ENCODE results near the gene ST3GAL5. TPM values are rescaled to one million over a fixed set of nuclear protein-coding genes. Genes with fewer than 3 reads are reported as not detected.

Gene ST3GAL5
- total and polyA plus RNA-seq, 9 donors = 25.9 to 37.5 (median 32.8) TPM

- Histone ChIP-seq H3K4me1 (ENCODE audit: control insufficient read depth, insufficient read depth, low read length) (no peaks in the 10 kb centered on the region), H3K4me3 (ENCODE audit: low read length) (no peak overlapping the region), H3K27ac (ENCODE audit: low read length) (no peak overlapping the region), H3K27me3 (ENCODE audit: control insufficient read depth, insufficient read depth, low read length) (no peaks in the 10 kb centered on the region), H3K9me3 (replicated peaks; ENCODE audit: control insufficient read depth, low read depth, low read length) (no peaks in the 10 kb centered on the region), H3K36me3 (ENCODE audit: control insufficient read depth, insufficient read depth, low read length) (peaks cover 4% of the 10 kb centered on the region)
- WGBS (ENCODE audit: insufficient coverage) = no CpG with 5 or more reads among the region's 3 CpGs
- no peak for DNase-seq
Observed at GRCh38 chr2:85917887-85918795, 29.4 kb upstream of the ST3GAL5 start.

GRCh38 chr2:85915606-85916303 lies 27.0 kb upstream of the ST3GAL5 start:
- H3K4me1 ChIP-seq (ENCODE audit: control insufficient read depth, insufficient read depth, low read length) = no peaks in the 10 kb centered on the region

GRCh38 chr2:85914922-85915321 lies 26.1 kb upstream of the ST3GAL5 start:
- Histone ChIP-seq H3K36me3 (ENCODE audit: control insufficient read depth, insufficient read depth, low read length) (peaks cover 4% of the 10 kb centered on the region), H3K27me3 (ENCODE audit: control insufficient read depth, insufficient read depth, low read length) (no peaks in the 10 kb centered on the region), H3K9me3 (replicated peaks; ENCODE audit: control insufficient read depth, low read depth, low read length) (no peaks in the 10 kb centered on the region), H3K4me3 (ENCODE audit: low read length) (no peak overlapping the region), H3K4me1 (ENCODE audit: control insufficient read depth, insufficient read depth, low read length) (no peaks in the 10 kb centered on the region), H3K27ac (ENCODE audit: low read length) (peak overlapping the region; percentile 3)
- no peak for DNase-seq
- 56% methylated on average over 2 of the region's 2 CpGs for WGBS (ENCODE audit: insufficient coverage)

More at GRCh38 chr2:85915606-85916303, 27.0 kb upstream of the ST3GAL5 start:
- Histone ChIP-seq H3K4me3 (ENCODE audit: low read length) (no peak overlapping the region), H3K36me3 (ENCODE audit: control insufficient read depth, insufficient read depth, low read length) (peaks cover 4% of the 10 kb centered on the region), H3K27me3 (ENCODE audit: control insufficient read depth, insufficient read depth, low read length) (no peaks in the 10 kb centered on the region), H3K27ac (ENCODE audit: low read length) (no peak overlapping the region), H3K9me3 (replicated peaks; ENCODE audit: control insufficient read depth, low read depth, low read length) (no peaks in the 10 kb centered on the region)
- peak; percentile 42 for DNase-seq
- WGBS (ENCODE audit: insufficient coverage) = no CpG with 5 or more reads among the region's 3 CpGs

- 92% methylated on average over 2 of the region's 4 CpGs for WGBS (ENCODE audit: insufficient coverage)
- Histone ChIP-seq H3K27me3 (ENCODE audit: control insufficient read depth, insufficient read depth, low read length) (no peaks in the 10 kb centered on the region), H3K36me3 (ENCODE audit: control insufficient read depth, insufficient read depth, low read length) (peaks cover 4% of the 10 kb centered on the region), H3K4me1 (ENCODE audit: control insufficient read depth, insufficient read depth, low read length) (no peaks in the 10 kb centered on the region), H3K4me3 (ENCODE audit: low read length) (no peak overlapping the region), H3K27ac (ENCODE audit: low read length) (no peak overlapping the region), H3K9me3 (replicated peaks; ENCODE audit: control insufficient read depth, low read depth, low read length) (no peaks in the 10 kb centered on the region)
- DNase-seq = no peak
Observed at GRCh38 chr2:85913884-85914881, 25.4 kb upstream of the ST3GAL5 start.

GRCh38 chr2:85911814-85912692 lies 23.3 kb upstream of the ST3GAL5 start:
- Histone ChIP-seq H3K27me3 (ENCODE audit: control insufficient read depth, insufficient read depth, low read length) (no peaks in the 10 kb centered on the region), H3K36me3 (ENCODE audit: control insufficient read depth, insufficient read depth, low read length) (peaks cover 4% of the 10 kb centered on the region), H3K4me1 (ENCODE audit: control insufficient read depth, insufficient read depth, low read length) (no peaks in the 10 kb centered on the region), H3K4me3 (ENCODE audit: low read length) (no peak overlapping the region), H3K27ac (ENCODE audit: low read length) (no peak overlapping the region), H3K9me3 (replicated peaks; ENCODE audit: control insufficient read depth, low read depth, low read length) (no peaks in the 10 kb centered on the region)
- 58% methylated on average over 4 of the region's 9 CpGs for WGBS (ENCODE audit: insufficient coverage)
- DNase-seq = no peak

- Histone ChIP-seq H3K27me3 (ENCODE audit: control insufficient read depth, insufficient read depth, low read length) (peaks cover 3% of the 10 kb centered on the region), H3K27ac (ENCODE audit: low read length) (no peak overlapping the region), H3K36me3 (ENCODE audit: control insufficient read depth, insufficient read depth, low read length) (peaks cover 4% of the 10 kb centered on the region), H3K9me3 (replicated peaks; ENCODE audit: control insufficient read depth, low read depth, low read length) (no peaks in the 10 kb centered on the region), H3K4me3 (ENCODE audit: low read length) (no peak overlapping the region), H3K4me1 (ENCODE audit: control insufficient read depth, insufficient read depth, low read length) (no peaks in the 10 kb centered on the region)
- 64% methylated on average over 3 of the region's 6 CpGs for WGBS (ENCODE audit: insufficient coverage)
- DNase-seq = no peak
Observed at GRCh38 chr2:85911097-85911496, 22.3 kb upstream of the ST3GAL5 start.

- Histone ChIP-seq H3K4me3 (ENCODE audit: low read length) (no peak overlapping the region), H3K36me3 (ENCODE audit: control insufficient read depth, insufficient read depth, low read length) (no peaks in the 10 kb centered on the region), H3K4me1 (ENCODE audit: control insufficient read depth, insufficient read depth, low read length) (peaks cover 9% of the 10 kb centered on the region), H3K9me3 (replicated peaks; ENCODE audit: control insufficient read depth, low read depth, low read length) (no peaks in the 10 kb centered on the region), H3K27ac (ENCODE audit: low read length) (no peak overlapping the region), H3K27me3 (ENCODE audit: control insufficient read depth, insufficient read depth, low read length) (peaks cover 3% of the 10 kb centered on the region)
- DNase-seq = no peak
- WGBS (ENCODE audit: insufficient coverage) = no CpG with 5 or more reads among the region's 3 CpGs
Observed at GRCh38 chr2:85909005-85909404, 20.2 kb upstream of the ST3GAL5 start.

GRCh38 chr2:85908506-85908905 lies 19.7 kb upstream of the ST3GAL5 start:
- no peak overlapping the region for H3K4me3 ChIP-seq (ENCODE audit: low read length)
- H3K4me1 ChIP-seq (ENCODE audit: control insufficient read depth, insufficient read depth, low read length) = peaks cover 9% of the 10 kb centered on the region
- peaks cover 3% of the 10 kb centered on the region for H3K27me3 ChIP-seq (ENCODE audit: control insufficient read depth, insufficient read depth, low read length)
- H3K36me3 ChIP-seq (ENCODE audit: control insufficient read depth, insufficient read depth, low read length) = no peaks in the 10 kb centered on the region
- H3K27ac ChIP-seq (ENCODE audit: low read length) = no peak overlapping the region
- H3K9me3 ChIP-seq (replicated peaks; ENCODE audit: control insufficient read depth, low read depth, low read length) = no peaks in the 10 kb centered on the region
- no CpG with 5 or more reads among the region's 1 CpG for WGBS (ENCODE audit: insufficient coverage)
- DNase-seq = no peak

- 54% methylated on average over 3 of the region's 9 CpGs for WGBS (ENCODE audit: insufficient coverage)
- Histone ChIP-seq H3K36me3 (ENCODE audit: control insufficient read depth, insufficient read depth, low read length) (no peaks in the 10 kb centered on the region), H3K4me3 (ENCODE audit: low read length) (no peak overlapping the region), H3K27ac (ENCODE audit: low read length) (no peak overlapping the region), H3K4me1 (ENCODE audit: control insufficient read depth, insufficient read depth, low read length) (peaks cover 9% of the 10 kb centered on the region), H3K27me3 (ENCODE audit: control insufficient read depth, insufficient read depth, low read length) (peaks cover 3% of the 10 kb centered on the region), H3K9me3 (replicated peaks; ENCODE audit: control insufficient read depth, low read depth, low read length) (no peaks in the 10 kb centered on the region)
- DNase-seq = no peak
Observed at GRCh38 chr2:85907671-85908157, 18.9 kb upstream of the ST3GAL5 start.

Data from muscle of leg (tissue), 11 donors.